IMR-90 (cell line): ENCODE results near the gene DGKZ.

ENCODE experiments used
- CEBPB ChIP-seq: IDR thresholded peaks from 2 replicates; pipeline ENCODE4 v1.6.1; 2012; ENCODE audit warnings: low read depth, low read length, improper control_type of control experiment
- FOS ChIP-seq: fragments of 150-350 bp; IDR thresholded peaks from 2 replicates; pipeline ENCODE4 v1.6.1; 2016; ENCODE audit warnings: low read depth, low read length
- MAZ ChIP-seq: IDR thresholded peaks from 2 replicates; pipeline ENCODE4 v1.6.1; 2012; ENCODE audit warnings: low read depth, mild to moderate bottlenecking, low read length, improper control_type of control experiment, moderate library complexity, borderline replicate concordance
- POLR2A ChIP-seq: IDR thresholded peaks from 2 replicates; pipeline ENCODE4 v1.6.1; 2012; ENCODE audit warnings: mild to moderate bottlenecking, low read depth, low read length
- RFX5 ChIP-seq: IDR thresholded peaks from 2 replicates; pipeline ENCODE4 v1.8.0; 2012; ENCODE audit warnings: low read depth, mild to moderate bottlenecking, low read length, moderate library complexity
- SMC3 ChIP-seq: fragments of 150-350 bp; IDR thresholded peaks from 2 replicates; pipeline ENCODE4 v1.6.1; 2016; ENCODE audit warnings: low read depth, mild to moderate bottlenecking, antibody characterized with exemption, low read length, moderate library complexity
- TF ChIP-seq, protein P1 (sequence below): conservative IDR thresholded peaks from 2 replicates; pipeline ENCODE4 v1.5.1; 2012; ENCODE audit warnings: mild to moderate bottlenecking, low read depth, low read length, improper control_type of control experiment
- TF ChIP-seq, protein P2 (sequence below): fragments of 150-350 bp; IDR thresholded peaks from 2 replicates; pipeline ENCODE4 v1.6.1; 2017; ENCODE audit warnings: mild to moderate bottlenecking, antibody characterized with exemption, low read length, low read depth

DNA sequence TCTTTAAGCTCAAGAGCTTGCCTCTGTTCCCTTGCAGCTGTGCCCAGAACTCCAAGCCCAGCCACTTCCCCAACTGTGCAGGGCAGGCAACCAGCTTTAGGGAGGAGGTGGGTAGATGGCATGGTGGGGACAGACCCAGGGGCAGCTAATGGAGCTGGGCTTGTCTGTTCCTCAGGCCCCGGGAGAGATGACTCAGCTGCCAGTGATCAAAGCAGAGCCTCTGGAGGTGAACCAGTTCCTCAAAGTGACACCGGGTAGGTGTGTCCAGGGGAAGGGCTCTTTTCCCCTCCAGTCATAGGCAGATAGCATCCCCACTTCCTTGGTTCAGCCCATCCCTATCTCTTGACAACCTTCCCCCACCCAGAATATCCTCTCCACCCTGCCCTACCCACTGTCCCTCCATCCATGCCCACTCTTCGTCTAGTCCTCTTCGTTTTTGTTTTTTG lies 37.4 kb upstream of the DGKZ start:
- TF ChIP-seq SMC3 (no peak), POLR2A (no peak), MAZ (no peak), FOS (no peak), RFX5 (no peak), CEBPB (no peak)
- TF ChIP-seq, protein P1, sequence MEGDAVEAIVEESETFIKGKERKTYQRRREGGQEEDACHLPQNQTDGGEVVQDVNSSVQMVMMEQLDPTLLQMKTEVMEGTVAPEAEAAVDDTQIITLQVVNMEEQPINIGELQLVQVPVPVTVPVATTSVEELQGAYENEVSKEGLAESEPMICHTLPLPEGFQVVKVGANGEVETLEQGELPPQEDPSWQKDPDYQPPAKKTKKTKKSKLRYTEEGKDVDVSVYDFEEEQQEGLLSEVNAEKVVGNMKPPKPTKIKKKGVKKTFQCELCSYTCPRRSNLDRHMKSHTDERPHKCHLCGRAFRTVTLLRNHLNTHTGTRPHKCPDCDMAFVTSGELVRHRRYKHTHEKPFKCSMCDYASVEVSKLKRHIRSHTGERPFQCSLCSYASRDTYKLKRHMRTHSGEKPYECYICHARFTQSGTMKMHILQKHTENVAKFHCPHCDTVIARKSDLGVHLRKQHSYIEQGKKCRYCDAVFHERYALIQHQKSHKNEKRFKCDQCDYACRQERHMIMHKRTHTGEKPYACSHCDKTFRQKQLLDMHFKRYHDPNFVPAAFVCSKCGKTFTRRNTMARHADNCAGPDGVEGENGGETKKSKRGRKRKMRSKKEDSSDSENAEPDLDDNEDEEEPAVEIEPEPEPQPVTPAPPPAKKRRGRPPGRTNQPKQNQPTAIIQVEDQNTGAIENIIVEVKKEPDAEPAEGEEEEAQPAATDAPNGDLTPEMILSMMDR = no peak
- TF ChIP-seq, protein P2, sequence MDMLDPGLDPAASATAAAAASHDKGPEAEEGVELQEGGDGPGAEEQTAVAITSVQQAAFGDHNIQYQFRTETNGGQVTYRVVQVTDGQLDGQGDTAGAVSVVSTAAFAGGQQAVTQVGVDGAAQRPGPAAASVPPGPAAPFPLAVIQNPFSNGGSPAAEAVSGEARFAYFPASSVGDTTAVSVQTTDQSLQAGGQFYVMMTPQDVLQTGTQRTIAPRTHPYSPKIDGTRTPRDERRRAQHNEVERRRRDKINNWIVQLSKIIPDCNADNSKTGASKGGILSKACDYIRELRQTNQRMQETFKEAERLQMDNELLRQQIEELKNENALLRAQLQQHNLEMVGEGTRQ = no peak
